Uterus (tissue), 4 donors: ENCODE data around the gene GALNT9. TPM values are rescaled to one million over a fixed set of nuclear protein-coding genes. Genes with fewer than 3 reads are reported as not detected.

Experiments
- DNase-seq, 2 donors: peaks; one replicate each; pipeline ENCODE4 v3.0.0-alpha.2; 2019 to 2020
- H3K27ac ChIP-seq, 2 donors: fragments of 200-600 bp; sonication (generic); 1 replicate in 1 of 2; 2 replicates in 1 of 2; pipeline ENCODE4 v1.5.1; 2016 to 2018
- H3K27me3 ChIP-seq, 2 donors: fragments of 200-600 bp; sonication (generic); one replicate each; pipeline ENCODE4 v1.5.1; 2018 to 2019; ENCODE audit warnings: control low read depth in 1 of 2
- H3K36me3 ChIP-seq, 2 donors: fragments of 200-600 bp; sonication (generic); one replicate each; pipeline ENCODE4 v1.5.1; 2019; ENCODE audit warnings: control low read depth in 1 of 2
- H3K4me1 ChIP-seq, 2 donors: fragments of 200-600 bp; sonication (generic); one replicate each; pipeline ENCODE4 v1.5.1; 2018 to 2019; ENCODE audit warnings: control low read depth in 1 of 2
- H3K4me3 ChIP-seq, 2 donors: fragments of 200-600 bp; sonication (generic); 1 replicate in 1 of 2; 2 replicates in 1 of 2; pipeline ENCODE4 v1.5.1; 2018 to 2019; ENCODE audit warnings: mild to moderate bottlenecking in 1 of 2
- H3K9me3 ChIP-seq, 2 donors: fragments of 200-600 bp; sonication (generic); one replicate each; pipeline ENCODE4 v1.5.1; 2019; ENCODE audit warnings: control low read depth in 1 of 2
- CTCF ChIP-seq, 4 experiments: fragments of 200-600 bp in 2 of 4; fragments of 450-650 bp in 2 of 4; sonication (generic) in 2 of 4; IDR thresholded peaks; one replicate each; pipeline ENCODE4 v1.5.1; 2016 to 2019; ENCODE audit warnings: antibody characterized with exemption in 4 of 4, mild to moderate bottlenecking in 2 of 4, moderate library complexity in 1 of 4
- POLR2A ChIP-seq, 2 donors: fragments of 450-650 bp; IDR thresholded peaks; one replicate each; pipeline ENCODE4 v1.6.1; 2016; ENCODE audit warnings: antibody characterized with exemption in 2 of 2, mild to moderate bottlenecking in 1 of 2, moderate library complexity in 1 of 2
- intact Hi-C: fragments of 100-400 bp; cut with DNase I; formaldehyde crosslinking; loops from one replicate; pipeline ENCODE4 v1.15.1; 2023; ENCODE audit warnings: low total_unique reads
- total RNA-seq, 4 donors: library from RNA; depleted of rRNA in 3 of 4; stranded (reverse); fragments of >200 nt in 3 of 4; gene quantifications; one replicate each; pipeline versions ENCODE4 v1.1.0 to v1.2.4, GENCODE V29; 2014 to 2023
- donor health status: DM: yes; HTN: yes; CAD: no.

GALNT9 gene
- total RNA-seq, 4 donors from 2014 or later, result 1.5 to 4.3 TPM; not detected in 2

DNA sequence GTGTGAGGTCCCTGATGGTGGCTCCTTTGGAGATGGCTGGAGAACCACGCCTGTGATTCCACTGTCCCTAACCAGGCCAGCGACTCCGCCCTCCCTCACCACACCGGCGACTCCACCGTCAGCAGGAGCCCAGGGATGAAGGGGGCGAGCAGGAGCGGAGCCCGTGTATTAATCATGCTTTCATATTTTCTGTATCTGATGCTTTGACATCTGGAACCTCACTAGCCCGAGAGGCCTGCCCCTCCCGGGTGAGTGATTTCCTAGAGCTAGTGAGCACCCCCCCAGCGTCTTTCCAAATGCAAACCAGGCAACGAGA, 115.3 kb downstream of the GALNT9 start:
- no peak for DNase-seq
- Histone ChIP-seq H3K9me3 (no peaks in the 10 kb centered on the region), H3K36me3 (no peaks in the 10 kb centered on the region), H3K4me3 (no peak overlapping the region), H3K27me3 (no peaks in the 10 kb centered on the region), H3K4me1 (no peaks in the 10 kb centered on the region), H3K27ac (no peak overlapping the region)
- intact Hi-C loops, result no loop called here
- no peak for TF ChIP-seq CTCF (IDR thresholded peaks at IDR 0.05)
- no peak for TF ChIP-seq POLR2A (IDR thresholded peaks at IDR 0.05)

GRCh38 chr12:132213359-132214160, 115.8 kb downstream of the GALNT9 start:
- TF ChIP-seq CTCF (IDR thresholded peaks at IDR 0.05), result no peak
- TF ChIP-seq POLR2A (IDR thresholded peaks at IDR 0.05), result no peak

GRCh38 chr12:132211816-132212215, 117.6 kb downstream of the GALNT9 start:
- no peak overlapping the region for H3K4me3 ChIP-seq
- no peak overlapping the region for H3K27ac ChIP-seq
- DNase-seq, result no peak
- intact Hi-C loops, result no loop called here
- H3K36me3 ChIP-seq, result no peaks in the 10 kb centered on the region
- no peaks in the 10 kb centered on the region for H3K27me3 ChIP-seq
- H3K4me1 ChIP-seq, result no peaks in the 10 kb centered on the region
- no peak for TF ChIP-seq CTCF (IDR thresholded peaks at IDR 0.05)
- no peak for TF ChIP-seq POLR2A (IDR thresholded peaks at IDR 0.05)
- no peaks in the 10 kb centered on the region for H3K9me3 ChIP-seq

More at GRCh38 chr12:132213359-132214160, 115.8 kb downstream of the GALNT9 start:
- no peaks in the 10 kb centered on the region for H3K36me3 ChIP-seq
- no peaks in the 10 kb centered on the region for H3K27me3 ChIP-seq
- H3K9me3 ChIP-seq, result no peaks in the 10 kb centered on the region
- H3K27ac ChIP-seq, result no peak overlapping the region
- no peak overlapping the region for H3K4me3 ChIP-seq
- no peaks in the 10 kb centered on the region for H3K4me1 ChIP-seq
- DNase-seq, result no peak
- intact Hi-C loops, result no loop called here

GRCh38 chr12:132211326-132211725, 118.1 kb downstream of the GALNT9 start:
- DNase-seq, result no peak
- TF ChIP-seq CTCF (IDR thresholded peaks at IDR 0.05) (no peak), POLR2A (IDR thresholded peaks at IDR 0.05) (no peak)
- no peak overlapping the region for H3K27ac ChIP-seq
- no peaks in the 10 kb centered on the region for H3K36me3 ChIP-seq
- H3K9me3 ChIP-seq, result no peaks in the 10 kb centered on the region
- intact Hi-C loops, result no loop called here
- no peak overlapping the region for H3K4me3 ChIP-seq
- H3K27me3 ChIP-seq, result peaks cover 0 to under 1% of the 10 kb centered on the region in 2 donors
- H3K4me1 ChIP-seq, result no peaks in the 10 kb centered on the region

DNA sequence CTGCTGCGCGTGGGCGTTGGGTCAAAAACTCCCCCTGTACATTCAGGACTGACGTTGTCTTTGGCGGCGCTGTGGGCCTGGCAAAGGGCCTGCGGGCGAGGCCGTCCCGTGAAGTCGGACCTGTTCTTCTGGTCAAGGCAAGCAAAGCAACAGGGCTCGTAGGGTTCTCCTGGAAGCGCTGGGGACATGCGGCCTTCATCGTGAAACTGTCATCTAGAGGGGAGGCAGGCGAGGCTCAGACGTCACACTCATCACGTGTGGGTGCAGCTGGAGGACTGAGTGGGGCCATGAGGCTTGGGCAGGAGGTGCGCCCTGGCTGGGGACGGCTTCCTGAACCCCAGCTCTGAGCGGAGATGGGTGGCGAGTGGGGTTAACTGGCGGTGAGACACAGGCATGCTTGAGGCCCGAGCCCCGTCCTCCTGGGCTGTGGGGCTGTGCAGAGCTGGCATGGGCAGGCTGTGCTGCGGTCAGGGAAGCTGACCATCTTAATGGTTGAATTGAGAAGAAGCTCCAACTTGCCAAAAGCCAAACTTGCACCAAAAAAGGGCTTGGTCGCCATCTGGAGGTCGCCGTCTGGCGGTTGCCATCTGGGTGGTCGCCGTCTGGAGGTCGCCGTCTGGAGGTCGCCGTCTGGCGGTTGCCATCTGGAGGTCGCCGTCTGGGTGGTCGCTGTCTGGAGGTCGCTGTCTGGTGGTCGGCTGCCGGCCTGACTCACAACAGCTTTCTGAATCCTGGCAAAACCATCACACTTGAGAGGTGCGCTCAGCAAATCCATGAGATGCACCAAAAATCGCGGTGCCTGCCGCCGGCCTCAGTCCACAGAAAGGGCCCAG, 119.0 kb downstream of the GALNT9 start:
- Histone ChIP-seq H3K4me3 (no peak overlapping the region), H3K27me3 (peaks cover 0 to 9% of the 10 kb centered on the region in 2 donors), H3K4me1 (peaks cover 0 to 4% of the 10 kb centered on the region in 2 donors), H3K36me3 (no peaks in the 10 kb centered on the region), H3K27ac (no peak overlapping the region), H3K9me3 (no peaks in the 10 kb centered on the region)
- intact Hi-C loops, result no loop called here
- no peak for DNase-seq
- TF ChIP-seq CTCF (IDR thresholded peaks at IDR 0.05) (no peak), POLR2A (IDR thresholded peaks at IDR 0.05) (no peak)
